ENCODE results near the gene CTSA.

Gene CTSA

GRCh38 chr20:45946149-45946970 is 55.2 kb downstream of the CTSA start:
- no peak for DNase-seq (ENCODE audit: low spot score)
- Histone ChIP-seq H3K79me1 (ENCODE audit: low read depth, low read length) (no peaks in the 10 kb centered on the region), H2AK5ac (ENCODE audit: low read depth, low read length) (no peak overlapping the region), H3K27me3 (ENCODE audit: control insufficient read depth in 3 of 3, insufficient read depth in 3 of 3, low read depth in 1 of 3, low read length in 3 of 3) (no peaks in the 10 kb centered on the region), H3K18ac (ENCODE audit: low read length) (no peak overlapping the region), H3K36me3 (replicated peaks in 1 of 2; ENCODE audit: control insufficient read depth in 2 of 2, insufficient read depth in 2 of 2, low read length in 2 of 2) (peaks cover 69 to 93% of the 10 kb centered on the region in 2 donors), H2BK15ac (ENCODE audit: low read length) (no peak overlapping the region), H4K8ac (ENCODE audit: low read depth, low read length) (no peak overlapping the region), H3K9me3 (replicated peaks in 1 of 2; ENCODE audit: control insufficient read depth in 2 of 2, insufficient read depth in 1 of 2, low read depth in 1 of 2, low read length in 2 of 2) (no peaks in the 10 kb centered on the region), H3K4me2 (ENCODE audit: insufficient read depth, low read length, poor library complexity, severe bottlenecking) (no peak overlapping the region), H2AFZ (ENCODE audit: low read length) (no peak overlapping the region), H3K14ac (ENCODE audit: low read length) (no peak overlapping the region), H2BK5ac (ENCODE audit: low read length) (no peak overlapping the region), H4K91ac (ENCODE audit: low read depth, low read length, poor library complexity) (no peak overlapping the region), H3K4me1 (ENCODE audit: control insufficient read depth in 2 of 2, insufficient read depth in 1 of 2, low read depth in 1 of 2, low read length in 2 of 2) (no peaks in the 10 kb centered on the region), H3K9ac (ENCODE audit: low read depth, low read length, poor library complexity) (peak overlapping the region; percentile 27), H3K4ac (ENCODE audit: low read length) (no peak overlapping the region), H2BK120ac (ENCODE audit: low read depth, low read length) (no peak overlapping the region), H2BK12ac (ENCODE audit: low read length) (no peak overlapping the region), H3K4me3 (ENCODE audit: low read length in 2 of 2) (peak overlapping the region in 1 of 2 donors; percentile 29), H3K23ac (ENCODE audit: low read depth, low read length, poor library complexity) (no peak overlapping the region), H3K27ac (replicated peaks; ENCODE audit: low read length) (no peak overlapping the region)
- no CpG with 5 or more reads among the region's 20 CpGs for WGBS, 2 donors (ENCODE audit: extremely low coverage in 2 of 2, insufficient read length in 2 of 2, insufficient replicate concordance in 1 of 2)

GRCh38 chr20:45947110-45947866 is 56.2 kb downstream of the CTSA start:
- no peak overlapping the region for H2AFZ ChIP-seq (ENCODE audit: low read length)
- no peak overlapping the region for H3K14ac ChIP-seq (ENCODE audit: low read length)
- no peaks in the 10 kb centered on the region for H3K79me1 ChIP-seq (ENCODE audit: low read depth, low read length)
- peak overlapping the region; percentile 20 for H3K23ac ChIP-seq (ENCODE audit: low read depth, low read length, poor library complexity)
- no peak overlapping the region for H3K4me3 ChIP-seq (ENCODE audit: low read length in 2 of 2)
- H3K9ac ChIP-seq (ENCODE audit: low read depth, low read length, poor library complexity) = peak overlapping the region; percentile 27
- H3K4ac ChIP-seq (ENCODE audit: low read length) = no peak overlapping the region
- H3K9me3 ChIP-seq (replicated peaks in 1 of 2; ENCODE audit: control insufficient read depth in 2 of 2, insufficient read depth in 1 of 2, low read depth in 1 of 2, low read length in 2 of 2) = no peaks in the 10 kb centered on the region
- no peak overlapping the region for H2AK5ac ChIP-seq (ENCODE audit: low read depth, low read length)
- no peak overlapping the region for H2BK15ac ChIP-seq (ENCODE audit: low read length)
- H4K91ac ChIP-seq (ENCODE audit: low read depth, low read length, poor library complexity) = no peak overlapping the region
- no CpG with 5 or more reads among the region's 29 CpGs for WGBS, 2 donors (ENCODE audit: extremely low coverage in 2 of 2, insufficient read length in 2 of 2, insufficient replicate concordance in 1 of 2)
- H3K27me3 ChIP-seq (ENCODE audit: control insufficient read depth in 3 of 3, insufficient read depth in 3 of 3, low read depth in 1 of 3, low read length in 3 of 3) = no peaks in the 10 kb centered on the region
- H4K8ac ChIP-seq (ENCODE audit: low read depth, low read length) = no peak overlapping the region
- no peak overlapping the region for H2BK12ac ChIP-seq (ENCODE audit: low read length)
- no peaks in the 10 kb centered on the region for H3K4me1 ChIP-seq (ENCODE audit: control insufficient read depth in 2 of 2, insufficient read depth in 1 of 2, low read depth in 1 of 2, low read length in 2 of 2)
- H3K18ac ChIP-seq (ENCODE audit: low read length) = no peak overlapping the region
- DNase-seq (ENCODE audit: low spot score) = no peak
- H3K27ac ChIP-seq (replicated peaks; ENCODE audit: low read length) = no peak overlapping the region
- H3K4me2 ChIP-seq (ENCODE audit: insufficient read depth, low read length, poor library complexity, severe bottlenecking) = no peak overlapping the region
- H3K36me3 ChIP-seq (replicated peaks in 1 of 2; ENCODE audit: control insufficient read depth in 2 of 2, insufficient read depth in 2 of 2, low read length in 2 of 2) = peaks cover 77 to 98% of the 10 kb centered on the region in 2 donors
- no peak overlapping the region for H2BK5ac ChIP-seq (ENCODE audit: low read length)
- no peak overlapping the region for H2BK120ac ChIP-seq (ENCODE audit: low read depth, low read length)

GRCh38 chr20:45948261-45948733 is 57.2 kb downstream of the CTSA start:
- H3K27ac ChIP-seq (replicated peaks; ENCODE audit: low read length) = no peak overlapping the region
- no peak overlapping the region for H3K9ac ChIP-seq (ENCODE audit: low read depth, low read length, poor library complexity)
- no peak overlapping the region for H2AFZ ChIP-seq (ENCODE audit: low read length)
- H2BK120ac ChIP-seq (ENCODE audit: low read depth, low read length) = no peak overlapping the region
- no peak overlapping the region for H3K23ac ChIP-seq (ENCODE audit: low read depth, low read length, poor library complexity)
- no CpG with 5 or more reads among the region's 7 CpGs for WGBS, 2 donors (ENCODE audit: extremely low coverage in 2 of 2, insufficient read length in 2 of 2, insufficient replicate concordance in 1 of 2)
- H3K4me1 ChIP-seq (ENCODE audit: control insufficient read depth in 2 of 2, insufficient read depth in 1 of 2, low read depth in 1 of 2, low read length in 2 of 2) = no peaks in the 10 kb centered on the region
- H3K4me2 ChIP-seq (ENCODE audit: insufficient read depth, low read length, poor library complexity, severe bottlenecking) = no peak overlapping the region
- H2BK12ac ChIP-seq (ENCODE audit: low read length) = no peak overlapping the region
- H2AK5ac ChIP-seq (ENCODE audit: low read depth, low read length) = no peak overlapping the region
- no peak overlapping the region for H2BK15ac ChIP-seq (ENCODE audit: low read length)
- H3K27me3 ChIP-seq (ENCODE audit: control insufficient read depth in 3 of 3, insufficient read depth in 3 of 3, low read depth in 1 of 3, low read length in 3 of 3) = no peaks in the 10 kb centered on the region
- H4K8ac ChIP-seq (ENCODE audit: low read depth, low read length) = no peak overlapping the region
- H3K14ac ChIP-seq (ENCODE audit: low read length) = no peak overlapping the region
- no peak overlapping the region for H3K18ac ChIP-seq (ENCODE audit: low read length)
- no peak overlapping the region for H3K4ac ChIP-seq (ENCODE audit: low read length)
- H3K4me3 ChIP-seq (ENCODE audit: low read length in 2 of 2) = no peak overlapping the region
- H3K9me3 ChIP-seq (replicated peaks in 1 of 2; ENCODE audit: control insufficient read depth in 2 of 2, insufficient read depth in 1 of 2, low read depth in 1 of 2, low read length in 2 of 2) = no peaks in the 10 kb centered on the region
- peaks cover 76 to 98% of the 10 kb centered on the region in 2 donors for H3K36me3 ChIP-seq (replicated peaks in 1 of 2; ENCODE audit: control insufficient read depth in 2 of 2, insufficient read depth in 2 of 2, low read length in 2 of 2)
- DNase-seq (ENCODE audit: low spot score) = no peak
- no peak overlapping the region for H2BK5ac ChIP-seq (ENCODE audit: low read length)
- H3K79me1 ChIP-seq (ENCODE audit: low read depth, low read length) = no peaks in the 10 kb centered on the region
- H4K91ac ChIP-seq (ENCODE audit: low read depth, low read length, poor library complexity) = no peak overlapping the region

Data from neuronal stem cell (in vitro differentiated cells).